SIG-M5 treated with dmso at 0.1 percent for 504 hours (cell line): ENCODE results near the gene IFNA7.
"Not testable (repeated sequence)": the region's sequence is repeated elsewhere in the genome, so short reads cannot be mapped to it uniquely, and the experiment has no call there.

Source experiments
- DNase-seq: peaks from one replicate; lab custom pipeline; 2025; ENCODE audit not compliant: unreplicated experiment; lab: John Stamatoyannopoulos, UW

IFNA7 gene

GRCh38 chr9:21182810-21183736, 18.9 kb downstream of the IFNA7 start:
- peak; percentile 59 for DNase-seq

GRCh38 chr9:21174671-21175070, 27.3 kb downstream of the IFNA7 start:
- DNase-seq, result no peak

- DNase-seq, result no peak
These were observed 29.8 kb downstream of the IFNA7 start for GRCh38 chr9:21172156-21172555.

- DNase-seq, result no peak
These were observed 30.7 kb downstream of the IFNA7 start for GRCh38 chr9:21171351-21171750.

GRCh38 chr9:21166560-21166959, 35.4 kb downstream of the IFNA7 start, which contains the start of gene IFNA21:
TSS of gene IFNA21 (minus strand) at chr9:21166660. CDS start at chr9:21166612, 48 bp downstream.
- DNase-seq, result not testable (repeated sequence)

- DNase-seq, result no peak
These were observed 36.5 kb downstream of the IFNA7 start for GRCh38 chr9:21165516-21165915.

- peak; percentile 74 for DNase-seq
These were observed 41.8 kb downstream of the IFNA7 start for GRCh38 chr9:21160178-21160577.

- no peak for DNase-seq
These were observed 46.5 kb downstream of the IFNA7 start for GRCh38 chr9:21155501-21155900.

GRCh38 chr9:21154018-21154608, 47.9 kb downstream of the IFNA7 start:
- DNase-seq, result peak; percentile 68

- peak; percentile 33 for DNase-seq
These were observed 48.5 kb downstream of the IFNA7 start for GRCh38 chr9:21153336-21154017.
